GM21526 (cell line): ENCODE results near the gene VPS41.
A peak's percentile ranks its signal among the peaks of the same experiment; 100 is the strongest.

Experiments used
- ATAC-seq: cut with Tn5 transposase; IDR thresholded peaks from one replicate; pipeline ENCODE4 v1.9.1; 2021; ENCODE audit warnings: moderate library complexity; ENCODE audit not compliant: unreplicated experiment, low FRiP score

Gene VPS41

DNA sequence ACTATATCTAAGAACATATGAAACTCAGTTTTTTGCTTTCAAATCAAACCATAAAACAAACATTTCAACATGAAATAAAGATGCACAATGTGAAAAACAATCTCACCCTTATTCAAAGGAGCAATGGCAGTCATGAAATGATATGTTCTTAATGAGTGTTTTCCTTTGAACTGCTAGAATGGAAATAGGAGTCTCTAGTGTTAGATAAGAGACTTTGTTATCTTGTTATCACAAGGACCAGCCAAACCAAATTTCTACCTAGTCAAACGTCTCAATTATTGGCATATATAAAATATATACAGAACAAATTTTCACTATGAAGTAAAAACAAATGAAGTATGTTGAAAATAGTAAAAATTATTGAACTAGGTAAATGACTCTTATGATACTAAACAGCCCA is 1.2 kb downstream of the VPS41 start:
- ATAC-seq, result no peak

DNA sequence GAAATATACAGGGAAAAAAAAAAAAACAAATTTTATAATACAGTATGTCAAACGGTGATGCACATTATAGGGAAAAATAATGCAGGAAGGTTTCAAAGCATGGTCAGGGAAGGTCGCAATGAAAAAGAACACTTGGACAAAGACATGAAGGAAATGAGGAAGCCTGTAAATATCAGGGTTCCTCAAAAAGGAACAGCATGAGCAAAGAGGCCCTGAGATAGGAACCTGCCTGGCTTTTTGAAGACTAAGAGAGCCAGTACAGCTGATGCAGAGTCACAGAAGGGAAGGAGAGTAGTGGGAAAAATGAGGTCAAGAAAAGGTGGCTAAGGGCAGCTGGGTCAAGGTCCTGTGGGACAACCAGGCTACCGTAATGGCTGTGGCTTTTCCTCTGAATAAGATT is 1.9 kb downstream of the VPS41 start:
- no peak for ATAC-seq

DNA sequence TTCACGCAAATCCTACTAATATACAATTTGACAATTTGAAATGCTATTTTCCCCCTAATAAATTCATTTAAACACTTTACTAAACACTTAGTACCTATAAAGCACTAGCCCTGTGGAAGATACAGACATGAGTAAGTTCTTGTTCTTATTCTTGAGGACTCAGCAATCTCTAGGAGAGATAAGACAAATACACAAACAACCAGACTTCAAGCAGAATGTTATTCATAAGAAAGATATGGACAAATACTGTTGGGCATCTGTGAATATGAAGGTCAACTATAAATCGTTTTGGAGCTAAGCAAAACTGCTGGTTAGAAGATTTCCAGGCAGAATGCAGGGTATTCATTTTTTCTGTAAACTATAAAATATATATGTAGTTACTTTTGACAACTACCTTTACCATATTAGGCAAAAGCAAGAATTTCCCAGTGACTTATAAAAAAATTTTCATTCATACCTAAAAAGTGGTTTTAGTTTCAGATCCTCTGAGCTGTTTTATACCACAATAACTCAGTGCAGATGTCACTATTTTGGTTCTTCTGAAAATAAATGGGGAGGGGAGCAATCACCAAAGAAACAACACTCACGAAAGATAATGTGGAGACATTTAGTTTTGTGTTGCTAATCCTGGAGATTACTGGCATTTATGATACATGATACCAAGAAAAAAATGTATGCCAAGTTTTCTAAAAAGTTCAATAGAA is 3.8 kb downstream of the VPS41 start:
- ATAC-seq, result peak; percentile 43

DNA sequence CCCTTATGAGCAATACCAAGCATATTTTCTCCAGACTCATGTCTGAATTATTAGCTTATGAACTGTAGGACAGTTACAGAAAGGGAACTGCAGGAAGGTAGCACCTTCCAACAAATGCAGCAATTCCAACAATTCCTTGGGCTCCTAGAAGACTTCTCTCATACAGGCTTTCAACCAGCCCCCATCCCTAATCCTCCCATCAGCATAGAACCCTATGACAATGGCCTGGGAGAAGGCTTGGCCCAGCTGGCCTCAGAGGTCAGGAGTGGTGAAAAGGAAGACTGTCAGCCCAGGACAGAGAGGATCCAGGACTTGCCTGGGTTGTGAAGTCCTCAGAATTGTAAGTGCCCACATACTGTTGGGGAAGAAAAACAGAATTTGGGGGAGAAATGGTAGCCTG is 5.9 kb downstream of the VPS41 start:
- ATAC-seq, result no peak

DNA sequence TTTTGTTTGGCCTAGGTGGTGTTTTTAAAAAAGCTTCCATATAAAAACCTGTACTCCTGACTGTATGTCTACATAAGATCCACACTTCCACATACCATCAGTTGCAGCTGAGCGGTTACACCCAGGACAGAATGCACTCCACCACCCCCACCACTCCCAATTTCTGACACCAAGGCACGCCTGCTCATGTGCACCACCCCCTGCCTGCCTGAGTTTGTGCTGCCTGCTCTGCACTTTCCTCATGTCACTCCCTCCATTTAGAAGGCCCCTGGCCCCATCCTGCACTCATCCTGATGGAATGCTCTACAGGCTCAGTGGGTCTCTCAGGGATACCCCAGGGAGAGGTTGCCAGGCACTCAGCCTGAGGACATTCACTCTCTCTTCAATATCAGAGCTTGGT is 6.5 kb downstream of the VPS41 start:
- ATAC-seq, result no peak

DNA sequence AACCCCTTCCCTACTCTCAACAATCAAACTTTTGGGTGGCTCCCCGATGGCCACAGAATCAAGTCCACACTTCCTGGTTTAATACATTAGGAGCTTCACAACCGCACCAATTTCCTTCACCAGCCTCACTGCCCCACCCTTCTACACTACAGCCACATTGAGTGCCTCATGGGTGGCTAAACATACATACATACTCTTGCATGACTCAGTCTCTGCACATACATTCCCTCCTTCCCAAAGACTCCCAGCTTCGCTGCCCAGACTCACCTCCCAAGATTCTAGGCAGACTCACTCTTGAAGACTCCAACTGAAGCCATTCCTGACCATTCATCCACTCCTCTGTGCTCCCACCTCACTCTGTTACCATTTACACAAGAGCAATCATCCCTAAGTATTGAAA is 15.9 kb downstream of the VPS41 start:
- no peak for ATAC-seq

DNA sequence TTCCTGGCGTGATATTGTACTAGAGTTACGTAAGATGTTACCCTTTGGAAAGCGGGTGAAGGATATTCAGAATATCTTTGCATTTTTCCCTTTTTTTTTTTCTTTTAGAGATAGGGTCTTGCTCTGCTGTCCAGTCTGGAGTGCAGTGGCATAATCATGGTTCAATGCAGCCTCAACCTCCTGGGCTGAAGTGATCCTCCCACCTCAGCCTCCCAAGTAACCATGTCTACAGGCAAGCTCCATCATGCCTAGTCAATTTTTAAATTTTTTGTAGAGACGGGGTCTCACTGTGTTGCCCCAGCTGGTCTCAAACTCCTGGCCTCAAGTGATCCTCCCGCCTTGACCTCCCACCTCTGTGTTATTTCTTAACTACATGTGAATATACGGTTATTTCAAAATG is 18.4 kb downstream of the VPS41 start:
- no peak for ATAC-seq

DNA sequence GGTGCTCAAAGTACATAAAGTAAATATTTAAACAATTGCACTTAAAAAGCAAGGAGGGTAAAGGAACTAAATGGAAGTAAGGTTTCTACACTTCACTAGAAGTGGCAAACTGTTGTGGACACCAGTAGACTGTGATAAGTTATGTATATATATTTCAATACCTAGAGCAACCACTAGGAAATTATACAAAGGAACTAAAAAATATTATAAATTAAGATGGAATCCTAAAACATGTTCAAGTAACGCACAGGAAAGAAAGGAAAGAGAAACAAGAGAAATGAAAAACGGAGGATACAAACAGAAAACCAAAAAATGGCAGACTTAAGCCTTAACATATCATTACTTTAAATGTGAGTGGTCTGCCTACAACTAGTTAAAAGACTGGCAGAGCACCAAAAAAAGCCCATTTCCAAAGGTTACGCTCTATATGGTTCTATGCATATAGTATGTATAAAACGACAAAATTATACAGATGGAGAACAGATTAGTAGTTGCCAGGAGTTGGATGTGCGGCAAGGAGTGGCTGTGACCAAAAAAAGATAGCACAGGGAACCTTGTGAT is 19.0 kb downstream of the VPS41 start:
- ATAC-seq, result no peak

DNA sequence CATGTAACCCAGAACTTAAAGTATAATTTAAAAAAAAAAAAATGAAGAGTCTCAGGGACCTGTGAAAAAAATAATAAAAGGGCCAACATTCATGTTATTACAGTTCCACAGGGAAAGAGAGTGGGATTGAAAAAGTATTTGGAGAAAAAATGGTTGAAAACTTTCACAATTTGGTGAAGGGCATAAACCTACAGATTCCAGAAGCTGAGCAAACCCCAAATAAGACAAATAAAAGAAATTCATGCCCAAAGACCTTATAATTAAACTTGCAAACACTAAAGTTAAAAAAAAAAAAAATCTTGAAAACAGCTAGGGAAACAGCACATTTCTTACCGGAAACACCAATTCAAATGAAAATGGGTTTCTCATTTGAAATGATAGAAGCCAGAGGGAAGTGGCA is 19.9 kb downstream of the VPS41 start:
- ATAC-seq, result no peak

DNA sequence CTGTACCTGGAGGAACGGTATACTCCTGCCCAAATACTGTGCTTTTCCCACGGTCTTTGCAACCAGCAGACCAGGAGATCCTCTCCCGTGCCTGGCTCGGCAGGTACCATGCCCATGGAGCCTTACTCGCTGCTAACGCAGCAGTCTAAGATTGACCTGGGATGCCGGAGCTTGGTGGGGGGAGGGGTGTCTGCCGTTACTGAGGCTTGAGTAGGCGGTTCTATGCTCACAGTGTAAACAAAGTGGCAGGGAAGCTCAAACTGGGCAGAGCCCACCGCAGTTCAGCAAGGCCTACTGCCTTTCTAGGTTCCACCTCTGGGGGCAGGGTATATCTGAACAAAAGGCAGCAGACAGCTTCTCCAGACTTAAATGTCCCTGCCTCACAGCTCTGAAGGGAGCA is 22.7 kb downstream of the VPS41 start:
- ATAC-seq, result no peak

DNA sequence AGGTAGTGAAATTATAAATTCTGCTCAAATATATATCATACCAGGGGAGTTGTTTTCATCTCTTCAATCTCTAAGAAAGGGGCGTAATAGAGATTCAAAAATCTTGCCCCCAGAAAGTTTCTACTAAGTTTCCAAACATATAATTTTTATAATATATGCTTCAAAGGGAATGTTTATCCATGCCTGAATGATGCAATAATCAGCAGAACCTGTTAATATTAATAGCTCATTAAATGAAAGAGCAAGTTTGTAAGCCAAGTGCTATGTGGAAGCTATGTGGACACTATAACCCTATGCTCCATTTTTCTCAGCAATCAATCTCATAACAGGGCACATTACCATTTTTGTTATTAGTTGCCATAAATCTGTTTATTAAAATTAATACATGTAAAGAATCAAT is 25.3 kb downstream of the VPS41 start:
- ATAC-seq, result no peak

DNA sequence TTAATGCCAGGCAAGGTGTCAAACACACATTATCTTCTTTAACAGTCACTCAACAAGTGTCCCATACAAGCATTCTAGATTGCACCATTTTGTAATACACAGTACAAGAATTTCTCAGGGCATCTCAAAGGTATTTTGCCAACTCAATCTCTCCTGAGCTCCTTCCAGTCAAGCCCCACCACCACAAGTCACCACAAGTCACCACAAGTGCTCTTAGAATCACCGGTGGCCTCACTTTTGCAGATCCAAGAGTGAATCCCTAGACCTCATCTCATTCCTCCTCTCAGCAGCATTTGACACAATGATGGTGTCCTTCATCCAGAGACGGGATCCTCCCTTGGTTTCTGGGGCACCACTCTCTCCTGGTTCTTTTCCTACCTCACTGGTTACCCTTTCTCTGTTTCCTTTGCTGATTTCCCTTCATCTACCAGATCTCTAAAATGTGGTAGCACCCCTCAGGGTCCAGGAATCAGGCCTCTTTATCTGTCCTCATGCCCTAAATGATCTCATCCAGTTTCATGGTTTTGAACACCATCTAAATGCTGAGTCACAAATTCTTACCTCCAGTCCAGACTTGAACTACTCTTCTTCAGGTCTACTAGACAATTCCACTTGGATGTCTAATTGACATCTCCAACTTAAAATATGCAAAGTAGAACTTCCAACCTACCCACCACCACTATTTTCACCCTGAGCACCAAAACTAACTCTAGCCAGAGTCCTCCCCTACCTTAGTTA is 26.9 kb downstream of the VPS41 start:
- ATAC-seq, result no peak

DNA sequence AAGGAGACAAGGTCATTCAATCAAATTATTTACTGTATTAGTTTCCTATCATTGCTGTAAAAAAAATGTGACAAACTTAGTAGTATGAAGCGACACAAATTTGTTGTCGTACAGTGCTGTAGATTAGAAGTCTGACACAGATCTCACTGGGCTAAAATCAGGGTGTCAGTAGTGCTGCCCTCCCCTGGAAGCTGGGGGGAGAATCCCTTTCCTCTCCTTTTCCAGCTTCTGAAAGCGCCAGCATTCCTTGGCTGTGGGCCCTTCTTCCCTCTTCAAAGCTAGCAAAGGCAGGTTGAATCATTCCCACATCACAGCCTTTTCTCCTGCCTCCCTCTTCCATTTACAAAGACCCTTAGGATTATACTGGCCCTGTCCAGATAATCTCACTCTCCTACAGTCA is 28.0 kb downstream of the VPS41 start:
- ATAC-seq, result no peak

DNA sequence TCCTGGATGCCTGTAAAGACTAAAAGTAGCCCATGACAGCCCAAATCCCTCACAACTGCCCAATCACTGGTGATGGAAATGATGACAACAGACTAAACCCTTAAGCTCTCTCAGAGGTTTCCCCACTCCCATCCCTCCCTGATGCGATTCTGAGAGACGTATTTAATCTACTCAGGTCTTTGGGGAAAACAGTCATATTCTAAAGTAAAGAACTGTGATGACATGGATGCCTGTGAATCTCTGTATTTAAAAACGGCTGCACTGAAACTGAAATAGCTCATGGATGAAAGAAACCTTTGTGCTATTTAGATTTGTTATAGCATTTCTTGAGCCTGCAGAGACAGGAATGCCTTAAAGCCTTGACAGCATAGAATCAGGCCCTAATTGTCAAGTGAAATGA is 28.5 kb downstream of the VPS41 start:
- ATAC-seq, result no peak

DNA sequence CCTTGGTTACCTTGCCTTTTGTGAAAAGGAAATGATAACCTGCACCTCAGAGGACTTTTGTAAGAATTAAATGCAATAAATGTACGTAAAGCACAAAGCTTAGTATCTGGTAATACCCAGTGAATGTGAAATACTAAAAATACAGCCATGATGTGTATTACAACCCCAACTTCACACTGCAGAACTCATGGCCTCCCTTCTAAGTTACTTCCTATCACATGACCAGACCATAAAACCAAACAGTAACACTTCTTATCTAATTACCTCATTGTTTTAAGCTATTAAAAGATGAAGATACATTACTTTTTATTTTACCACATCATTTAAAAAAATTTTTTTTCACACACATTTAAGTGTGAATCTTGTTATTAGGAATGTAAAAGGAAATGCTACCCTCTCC is 29.0 kb downstream of the VPS41 start:
- ATAC-seq, result no peak

DNA sequence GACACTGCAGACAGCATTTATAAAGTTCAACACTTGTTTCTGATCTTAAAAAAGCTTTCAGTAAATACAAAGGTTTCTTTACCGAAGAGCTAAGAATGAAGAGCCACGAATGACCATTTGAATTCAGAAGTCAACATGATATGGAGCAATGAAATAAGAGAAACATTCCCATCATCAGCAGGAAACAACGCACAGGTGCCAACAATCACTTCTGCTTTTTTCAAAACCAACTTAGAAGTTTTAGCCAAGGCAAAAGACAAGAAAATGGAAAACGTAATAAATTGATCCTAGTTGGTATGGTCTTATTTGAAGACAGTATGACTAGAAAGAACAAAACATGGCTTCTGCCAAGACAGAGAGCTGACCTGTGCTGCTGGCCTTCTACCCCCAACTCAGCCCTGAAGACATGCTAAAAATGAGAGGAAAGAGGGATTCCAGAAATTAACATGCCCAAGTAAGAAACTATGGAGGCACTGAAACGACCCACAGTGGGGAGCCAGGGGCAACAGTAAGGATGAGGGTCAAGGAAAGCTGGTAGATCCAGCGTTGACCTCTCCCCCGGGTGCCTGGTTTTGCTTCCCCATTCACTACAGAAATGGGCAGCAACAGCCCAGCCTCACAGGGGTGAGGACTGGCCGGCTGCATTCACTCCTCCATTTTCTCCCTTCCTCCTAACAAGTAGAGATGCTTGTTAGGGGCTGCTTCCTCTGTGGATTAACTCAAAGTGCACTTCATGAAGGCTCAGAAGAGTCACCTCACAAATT is 30.1 kb downstream of the VPS41 start:
- no peak for ATAC-seq

DNA sequence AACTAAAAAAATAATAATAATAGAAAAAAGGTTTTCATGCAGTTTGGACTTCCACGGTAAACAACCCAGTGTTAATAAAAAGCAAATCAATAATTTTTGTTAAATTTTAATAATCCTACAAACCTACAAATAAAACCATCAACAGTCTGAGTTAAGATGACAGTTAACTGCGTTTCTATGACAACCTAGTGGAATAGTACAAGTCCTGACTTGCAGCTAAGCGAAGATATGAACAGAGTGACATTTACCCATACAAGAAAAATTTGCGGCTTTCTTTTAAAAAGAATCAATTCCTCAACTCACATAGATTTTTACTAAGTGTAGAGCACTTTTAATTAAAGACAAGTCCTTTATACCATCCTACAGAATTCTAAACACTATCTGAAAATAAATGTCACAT is 35.6 kb downstream of the VPS41 start:
- ATAC-seq, result no peak

DNA sequence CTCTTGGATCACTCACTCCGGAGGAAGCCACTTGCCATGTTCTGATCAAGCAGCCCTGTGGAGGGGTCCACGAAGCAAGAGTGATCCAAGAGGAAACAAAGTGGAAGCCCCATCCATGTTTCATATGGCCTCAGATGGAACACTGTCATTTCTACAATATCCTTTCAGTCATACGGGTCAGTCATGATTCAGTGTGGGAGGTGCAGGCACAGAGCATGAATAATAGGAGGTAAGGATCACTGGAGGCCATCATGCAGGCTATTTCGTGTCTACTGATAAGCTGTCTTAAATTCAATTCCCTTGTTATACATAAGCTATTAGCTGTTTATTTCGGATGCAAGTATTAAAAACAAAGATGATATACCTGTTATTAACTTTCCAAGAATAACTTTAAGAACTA is 36.8 kb downstream of the VPS41 start:
- no peak for ATAC-seq

DNA sequence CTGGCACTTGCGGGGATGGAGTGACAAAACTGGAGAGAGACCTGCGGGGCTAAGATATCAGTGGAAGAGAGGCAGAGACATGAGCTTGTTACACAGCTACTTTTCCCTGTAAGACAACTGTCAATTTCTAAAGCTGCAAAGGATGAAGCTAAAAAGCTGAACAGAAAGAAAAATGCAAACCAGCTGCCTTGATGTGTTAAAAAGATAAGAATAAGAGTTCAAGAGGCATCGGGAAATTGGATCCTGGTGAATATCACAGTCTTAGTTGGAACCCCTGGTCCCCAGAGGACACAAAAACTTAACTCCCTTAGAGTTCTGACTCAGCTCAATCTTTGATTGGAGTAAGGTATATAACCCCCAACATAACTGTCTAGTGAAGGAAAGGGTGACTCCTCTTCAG is 38.8 kb downstream of the VPS41 start:
- no peak for ATAC-seq

DNA sequence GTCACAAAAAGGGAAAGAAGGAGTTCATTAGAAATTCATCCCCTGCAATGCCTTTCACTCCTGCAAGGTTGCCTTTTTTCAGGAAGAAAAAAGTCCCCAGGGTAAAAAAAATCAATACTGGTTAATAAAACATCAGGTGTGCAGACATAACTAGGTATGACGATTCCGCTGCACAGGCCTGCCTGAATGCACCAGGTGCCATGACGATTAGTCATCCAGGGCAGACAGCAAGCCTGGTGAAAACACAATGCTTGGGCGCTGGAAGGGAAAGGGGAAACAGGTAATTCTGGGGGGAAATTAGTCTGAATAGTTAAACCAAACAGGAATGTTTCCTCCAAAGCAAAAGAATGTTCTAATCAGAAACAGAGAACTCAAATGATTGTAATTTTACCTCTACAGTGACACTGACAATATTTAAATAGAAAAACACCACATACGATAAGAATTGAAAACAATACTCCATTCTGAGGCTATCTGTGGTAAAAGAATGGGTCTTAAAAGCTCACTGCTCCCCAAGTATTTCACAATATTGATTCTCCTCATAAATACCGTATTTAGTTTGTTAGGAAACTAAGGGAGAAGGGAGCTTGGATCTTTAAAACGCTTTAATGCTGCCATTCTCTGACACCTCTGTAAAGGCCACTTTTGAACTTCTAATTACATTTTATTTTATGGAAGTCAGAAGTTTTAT is 45.2 kb downstream of the VPS41 start:
- ATAC-seq, result no peak

DNA sequence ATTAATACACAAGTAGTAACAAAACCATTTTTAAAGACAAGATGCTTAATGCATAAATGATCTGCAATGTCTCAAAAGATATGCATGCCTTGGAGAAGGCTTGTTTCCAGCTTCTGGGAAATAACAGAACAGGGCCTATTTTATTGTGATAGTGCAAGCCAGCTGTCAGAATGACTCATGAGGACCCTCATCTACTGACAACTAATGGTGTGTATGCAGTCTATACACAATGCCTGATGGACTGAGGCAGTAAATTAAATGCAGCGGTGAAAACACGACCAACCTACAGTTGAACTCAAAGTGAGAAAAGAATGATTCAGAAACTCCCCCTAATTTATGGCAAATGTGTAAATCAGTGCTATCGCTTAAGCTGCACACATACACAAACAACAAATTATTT is 46.3 kb downstream of the VPS41 start:
- ATAC-seq, result no peak
